SK-N-SH (cell line): Measurements from ENCODE around the gene HAPLN2. TPM values are rescaled to one million over a fixed set of nuclear protein-coding genes. Genes with fewer than 3 reads are reported as not detected.

Experiments used
- CTCF ChIA-PET: fragments of 300-600, 350-600 bp; formaldehyde crosslinking; extraction: SDS; loops from one replicate; lab custom pipeline; 2021; lab: Yijun Ruan, JAX
- POLR2A ChIA-PET: fragments of 350-600 bp; sonication (Branson Sonifier 250); formaldehyde crosslinking; extraction: SDS; loops from one replicate; lab custom pipeline; 2020; ENCODE audit warnings: antibody characterized with exemption, inconsistent platforms; lab: Yijun Ruan, JAX
- DNase-seq: peaks from one replicate; pipeline ENCODE4 v3.0.0; 2012
- H2AFZ ChIP-seq: fragments of 200-600 bp; sonication (generic); 2 replicates; pipeline ENCODE4 v1.8.1; 2016; ENCODE audit warnings: antibody characterized with exemption, mild to moderate bottlenecking, low read depth
- H3F3A ChIP-seq: fragments of 200-600 bp; sonication (generic); replicated peaks from 2 replicates; pipeline ENCODE3; 2016; ENCODE audit warnings: antibody characterized with exemption, mild to moderate bottlenecking; ENCODE audit not compliant: insufficient read depth
- H3K27ac ChIP-seq, 2 experiments: fragments of 200-500 bp in 1 of 2; fragments of 200-600 bp in 1 of 2; sonication (Bioruptor generic) in 1 of 2; sonication (generic), shearing (Covaris generic) in 1 of 2; 2 replicates each; pipeline versions ENCODE4 v1.5.1 to v1.6.1; 2014 to 2016; ENCODE audit warnings: low read depth in 2 of 2, inconsistent platforms in 1 of 2, low read length in 1 of 2, mild to moderate bottlenecking in 1 of 2, mixed read lengths in 1 of 2
- H3K27me3 ChIP-seq: fragments of 200-600 bp; sonication (generic), shearing (Covaris generic); 2 replicates; pipeline ENCODE4 v1.6.1; 2016; ENCODE audit warnings: mixed run types; ENCODE audit not compliant: insufficient read depth
- H3K36me3 ChIP-seq, 2 experiments: fragments of 200-500 bp in 1 of 2; fragments of 200-600 bp in 1 of 2; sonication (Bioruptor generic) in 1 of 2; sonication (generic) in 1 of 2; replicated peaks in 1 of 2; 2 replicates each; pipeline versions ENCODE3 to v1.5.1; 2014 to 2016; ENCODE audit warnings: low read length in 1 of 2, mild to moderate bottlenecking in 1 of 2; ENCODE audit not compliant: insufficient read depth in 2 of 2, control insufficient read depth in 1 of 2
- H3K4me1 ChIP-seq, 2 experiments: fragments of 200-500 bp in 1 of 2; fragments of 200-600 bp in 1 of 2; sonication (Bioruptor generic) in 1 of 2; sonication (generic), shearing (Covaris generic) in 1 of 2; 2 replicates each; pipeline versions ENCODE4 v1.5.1 to v1.6.1; 2014 to 2016; ENCODE audit warnings: low read depth in 1 of 2, low read length in 1 of 2, mixed run types in 1 of 2; ENCODE audit not compliant: insufficient read depth in 2 of 2, control insufficient read depth in 1 of 2
- H3K4me2 ChIP-seq: fragments of 200-600 bp; sonication (generic), shearing (Covaris generic); 2 replicates; pipeline ENCODE4 v1.6.1; 2017; ENCODE audit warnings: mixed run types
- H3K4me3 ChIP-seq, 2 experiments: fragments of 200-500 bp in 1 of 2; fragments of 200-600 bp in 1 of 2; sonication (Bioruptor generic) in 1 of 2; sonication (generic), shearing (Covaris generic) in 1 of 2; 2 replicates each; pipeline versions ENCODE4 v1.5.1 to v1.8.1; 2014 to 2016; ENCODE audit warnings: low read depth in 2 of 2, inconsistent platforms in 1 of 2, low read length in 1 of 2, mild to moderate bottlenecking in 1 of 2, mixed read lengths in 1 of 2, moderate library complexity in 1 of 2
- H3K79me2 ChIP-seq: fragments of 200-600 bp; sonication (generic); 2 replicates; pipeline ENCODE4 v1.8.1; 2017; ENCODE audit warnings: mild to moderate bottlenecking; ENCODE audit not compliant: insufficient read depth
- H3K9ac ChIP-seq: fragments of 200-600 bp; sonication (generic); 2 replicates; pipeline ENCODE4 v1.6.1; 2017; ENCODE audit warnings: mixed run types
- H3K9me2 ChIP-seq: fragments of 200-600 bp; sonication (generic); 2 replicates; pipeline ENCODE4 v1.6.1; 2017; ENCODE audit warnings: mixed run types
- H3K9me3 ChIP-seq: fragments of 200-600 bp; sonication (generic); 2 replicates; pipeline ENCODE4 v1.6.1; 2017; ENCODE audit warnings: mixed run types, mild to moderate bottlenecking, moderate library complexity
- H4K20me1 ChIP-seq: fragments of 200-600 bp; sonication (generic); 2 replicates; pipeline ENCODE4 v1.6.1; 2017; ENCODE audit warnings: mild to moderate bottlenecking, mixed run types; ENCODE audit not compliant: insufficient read depth
- CHD2 ChIP-seq: fragments of 150-350 bp; IDR thresholded peaks from 2 replicates; pipeline ENCODE4 v1.6.1; 2018; ENCODE audit warnings: low read length; ENCODE audit not compliant: partially characterized antibody
- CTCF ChIP-seq: fragments of 200-600 bp; sonication (generic); IDR thresholded peaks from 2 replicates; pipeline ENCODE4 v1.6.1; 2017; ENCODE audit warnings: antibody characterized with exemption, mild to moderate bottlenecking, moderate library complexity
- EZH2phosphoT487 ChIP-seq: fragments of 200-600 bp; sonication (generic); IDR thresholded peaks from 2 replicates; pipeline ENCODE4 v1.6.1; 2017; ENCODE audit warnings: low read depth, mixed run types, mild to moderate bottlenecking, antibody characterized with exemption, moderate library complexity, borderline replicate concordance
- FOXJ3 ChIP-seq: sonication (generic); formaldehyde crosslinking; IDR thresholded peaks from 2 replicates; pipeline ENCODE4 v1.5.1; 2020; ENCODE audit warnings: mild to moderate bottlenecking, missing genetic modification reagents
- FOXM1 ChIP-seq: IDR thresholded peaks from 2 replicates; pipeline ENCODE4 v1.4.0; 2012; ENCODE audit warnings: low read depth, mild to moderate bottlenecking
- MAX ChIP-seq: IDR thresholded peaks from 2 replicates; pipeline ENCODE4 v1.4.0; 2012; ENCODE audit warnings: low read depth
- MEF2A ChIP-seq: IDR thresholded peaks from 2 replicates; pipeline ENCODE4 v1.4.0; 2012; ENCODE audit warnings: low read depth, borderline replicate concordance
- PBX3 ChIP-seq: IDR thresholded peaks from 2 replicates; pipeline ENCODE4; 2012
- REST ChIP-seq: IDR thresholded peaks from 2 replicates; pipeline ENCODE4 v1.6.1; 2012; ENCODE audit warnings: mild to moderate bottlenecking, low read depth, low read length, moderate library complexity
- SIN3A ChIP-seq: IDR thresholded peaks from 2 replicates; pipeline ENCODE4 v1.6.1; 2012; ENCODE audit warnings: low read depth, mild to moderate bottlenecking, low read length, moderate library complexity, borderline replicate concordance
- SMC3 ChIP-seq: IDR thresholded peaks from 2 replicates; pipeline ENCODE4 v1.6.1; 2012; ENCODE audit warnings: low read depth, low read length, improper control_type of control experiment
- TAF1 ChIP-seq: IDR thresholded peaks from 2 replicates; pipeline ENCODE4 v1.6.1; 2012; ENCODE audit warnings: low read depth, mild to moderate bottlenecking, low read length, moderate library complexity, borderline replicate concordance
- TCF12 ChIP-seq: IDR thresholded peaks from 2 replicates; pipeline ENCODE4 v1.4.0; 2012
- ZBTB33 ChIP-seq: IDR thresholded peaks from 2 replicates; pipeline ENCODE4 v1.4.0; 2012; ENCODE audit warnings: low read depth, borderline replicate concordance
- WGBS: methylation state at CpG from one replicate; pipeline ENCODE4 v1.1.6; 2017; ENCODE audit warnings: low lambda C conversion rate; 5-methylcytosine and 5-hydroxymethylcytosine counted together
- polyA plus RNA-seq, 3 experiments: library from polyadenylated mRNA; depleted of rRNA; stranded (reverse); fragments of >200 nt; gene quantifications; 2 replicates each; pipeline ENCODE4 v1.2.3, GENCODE V29; 2012

The HAPLN2 gene
- polyA plus RNA-seq, 1 of the 3 experiments (the other 2 are of a cell fraction), result 0.20 TPM

GRCh38 chr1:156662800-156663055, 43.5 kb downstream of the HAPLN2 start:
- TF ChIP-seq ZBTB33 (no peak), CTCF (no peak), CHD2 (no peak), PBX3 (no peak), MEF2A (no peak), REST (no peak), SMC3 (no peak), TCF12 (no peak), SIN3A (no peak), MAX (no peak), FOXM1 (no peak), TAF1 (no peak), EZH2phosphoT487 (no peak), FOXJ3 (CRISPR knock-in tag) (no peak)
- POLR2A ChIA-PET, result interaction anchor here (3.6 kb wide), 1 partner anchor 14 kb away, joined by 36 read pairs; the partner anchor contains the start of gene NES
- 98% methylated on average over 5 of the region's 5 CpGs for WGBS
- H3K4me1 ChIP-seq, result peaks cover 36 to 48% of the 10 kb centered on the region in 2 experiments; a peak in 3 of 4 replicates
- CTCF ChIA-PET, result interaction anchor here (0.6 to 13.1 kb wide), 5 partner anchors 20 to 64 kb away, joined by 3 to 682 read pairs (median 252); partner anchors contain the start of genes BCAN, HAPLN2, ISG20L2 and METTL25B
- peaks cover 21% of the 10 kb centered on the region for H3F3A ChIP-seq
- DNase-seq, result no peak
- H2AFZ ChIP-seq, result no peak overlapping the region; the same call in 1 of the 2 replicates
- H4K20me1 ChIP-seq, result no peaks in the 10 kb centered on the region
- H3K9me2 ChIP-seq, result no peaks in the 10 kb centered on the region
- H3K79me2 ChIP-seq, result no peaks in the 10 kb centered on the region
- H3K36me3 ChIP-seq, result no peaks in the 10 kb centered on the region
- no peak overlapping the region for H3K4me2 ChIP-seq
- peak overlapping the region in 1 of 2 experiments; percentile 87; a peak in 1 of 4 replicates for H3K27ac ChIP-seq
- no peak overlapping the region for H3K4me3 ChIP-seq
- no peaks in the 10 kb centered on the region for H3K9me3 ChIP-seq
- H3K27me3 ChIP-seq, result no peaks in the 10 kb centered on the region
- H3K9ac ChIP-seq, result no peak overlapping the region
